ENCODE results near the gene ZDHHC21.

ZDHHC21 gene

GRCh38 chr9:14677396-14677795 lies 15.8 kb downstream of the ZDHHC21 start:
- H2AFZ ChIP-seq (ENCODE audit: low read length), result no peak overlapping the region

GRCh38 chr9:14674630-14675029 lies 18.6 kb downstream of the ZDHHC21 start:
- H4K20me1 ChIP-seq (ENCODE audit: insufficient read depth, low read length), result no peaks in the 10 kb centered on the region
- no peaks in the 10 kb centered on the region for H3K9me2 ChIP-seq (ENCODE audit: low read depth, low read length)
- no peaks in the 10 kb centered on the region for H3K9me3 ChIP-seq (ENCODE audit: low read length)
- no peaks in the 10 kb centered on the region for H3K27me3 ChIP-seq (ENCODE audit: insufficient read depth, low read length)
- no peak overlapping the region for H3K4me2 ChIP-seq (ENCODE audit: low read length)
- peaks cover 31% of the 10 kb centered on the region for H3K36me3 ChIP-seq (ENCODE audit: insufficient read depth, low read length)
- no peak overlapping the region for H3K4me3 ChIP-seq (ENCODE audit: low read depth, low read length, poor library complexity, severe bottlenecking)
- H2AFZ ChIP-seq (ENCODE audit: low read length), result no peak overlapping the region
- H3K27ac ChIP-seq (ENCODE audit: low read depth, low read length, poor library complexity, severe bottlenecking), result no peak overlapping the region
- no peak overlapping the region for H3K9ac ChIP-seq (ENCODE audit: low read length)
- no peaks in the 10 kb centered on the region for H3F3A ChIP-seq (ENCODE audit: insufficient read depth, low read length)
- H3K4me1 ChIP-seq (ENCODE audit: insufficient read depth, low read length, severe bottlenecking), result no peaks in the 10 kb centered on the region
- TF ChIP-seq EZH2 (IDR thresholded peaks at IDR 0.05; ENCODE audit: borderline replicate concordance, low read length), result no peak
- no peak for TF ChIP-seq CTCF (IDR thresholded peaks at IDR 0.05; ENCODE audit: low read length)
- H3K79me2 ChIP-seq (ENCODE audit: insufficient read depth, low read length), result peaks cover 5% of the 10 kb centered on the region

More at GRCh38 chr9:14677396-14677795, 15.8 kb downstream of the ZDHHC21 start:
- Histone ChIP-seq H3K27me3 (ENCODE audit: insufficient read depth, low read length) (no peaks in the 10 kb centered on the region), H4K20me1 (ENCODE audit: insufficient read depth, low read length) (no peaks in the 10 kb centered on the region), H3K4me1 (ENCODE audit: insufficient read depth, low read length, severe bottlenecking) (no peaks in the 10 kb centered on the region), H3K9ac (ENCODE audit: low read length) (no peak overlapping the region), H3K9me2 (ENCODE audit: low read depth, low read length) (no peaks in the 10 kb centered on the region), H3K79me2 (ENCODE audit: insufficient read depth, low read length) (no peaks in the 10 kb centered on the region; the same call in 1 of the 2 replicates), H3F3A (ENCODE audit: insufficient read depth, low read length) (no peaks in the 10 kb centered on the region), H3K36me3 (ENCODE audit: insufficient read depth, low read length) (peaks cover 17% of the 10 kb centered on the region), H3K27ac (ENCODE audit: low read depth, low read length, poor library complexity, severe bottlenecking) (no peak overlapping the region), H3K4me3 (ENCODE audit: low read depth, low read length, poor library complexity, severe bottlenecking) (no peak overlapping the region), H3K4me2 (ENCODE audit: low read length) (no peak overlapping the region), H3K9me3 (ENCODE audit: low read length) (no peaks in the 10 kb centered on the region)
- TF ChIP-seq EZH2 (IDR thresholded peaks at IDR 0.05; ENCODE audit: borderline replicate concordance, low read length) (no peak), CTCF (IDR thresholded peaks at IDR 0.05; ENCODE audit: low read length) (no peak)

GRCh38 chr9:14671377-14671776 lies 21.9 kb downstream of the ZDHHC21 start:
- no peak overlapping the region for H3K4me3 ChIP-seq (ENCODE audit: low read depth, low read length, poor library complexity, severe bottlenecking)
- TF ChIP-seq EZH2 (IDR thresholded peaks at IDR 0.05; ENCODE audit: borderline replicate concordance, low read length) (no peak), CTCF (IDR thresholded peaks at IDR 0.05; ENCODE audit: low read length) (no peak)
- H3K4me2 ChIP-seq (ENCODE audit: low read length), result no peak overlapping the region
- H3K4me1 ChIP-seq (ENCODE audit: insufficient read depth, low read length, severe bottlenecking), result no peaks in the 10 kb centered on the region
- H3K27ac ChIP-seq (ENCODE audit: low read depth, low read length, poor library complexity, severe bottlenecking), result no peak overlapping the region
- no peak overlapping the region for H2AFZ ChIP-seq (ENCODE audit: low read length)
- no peak overlapping the region for H3K9ac ChIP-seq (ENCODE audit: low read length)
- H4K20me1 ChIP-seq (ENCODE audit: insufficient read depth, low read length), result no peaks in the 10 kb centered on the region
- no peaks in the 10 kb centered on the region for H3K9me3 ChIP-seq (ENCODE audit: low read length)
- H3F3A ChIP-seq (ENCODE audit: insufficient read depth, low read length), result no peaks in the 10 kb centered on the region
- H3K27me3 ChIP-seq (ENCODE audit: insufficient read depth, low read length), result no peaks in the 10 kb centered on the region
- peaks cover 27% of the 10 kb centered on the region for H3K36me3 ChIP-seq (ENCODE audit: insufficient read depth, low read length)
- H3K79me2 ChIP-seq (ENCODE audit: insufficient read depth, low read length), result peaks cover 5% of the 10 kb centered on the region
- no peaks in the 10 kb centered on the region for H3K9me2 ChIP-seq (ENCODE audit: low read depth, low read length)
